K562 (cell line): ENCODE measurements around the gene C6orf89. TPM values are rescaled to one million over a fixed set of nuclear protein-coding genes. Genes with fewer than 3 reads are reported as not detected.

Source experiments
- ATAC-seq: fragments of 200-7000 bp; cut with Tn5 transposase; 3 replicates; pipeline ENCODE4 v1.9.1; 2020; ENCODE audit warnings: moderate library complexity
- BruUV-seq: library from RNA; stranded (reverse); fragments of 400-500 nt; replicated peaks from 2 replicates; lab custom pipeline; 2021; lab: Mats Ljungman, UMichigan
- CTCF ChIA-PET: fragments of 300-600 bp; formaldehyde crosslinking; extraction: SDS; loops from one replicate; lab custom pipeline; 2021; ENCODE audit warnings: low intra/inter-chr PET ratio; lab: Yijun Ruan, JAX
- POLR2A ChIA-PET: fragments of 300-600, 350-650 bp; sonication (Branson Sonifier 250); formaldehyde crosslinking; extraction: SDS; loops from one replicate; lab custom pipeline; 2021; ENCODE audit warnings: antibody characterized with exemption, inconsistent platforms; lab: Yijun Ruan, JAX
- DNase-seq, 4 experiments: peaks; one replicate each; pipeline versions ENCODE4 v3.0.0 to v3.0.0-alpha.2; 2011 to 2018; ENCODE audit warnings: low spot score in 3 of 4, mixed read lengths in 3 of 4; ENCODE audit errors: extremely low read depth in 1 of 4
- FAIRE-seq: peaks from 2 replicates; lab custom pipeline; 2011; peaks lifted over from hg19 to GRCh38; lab: Jason Lieb, UNC
- H2AFZ ChIP-seq: 2 replicates; pipeline ENCODE4 v1.6.0; 2011; ENCODE audit warnings: low read depth, low read length, control low read depth, inconsistent platforms
- H3K27ac ChIP-seq: fragments of 200-600 bp; 3 replicates; pipeline ENCODE4 v1.8.0; 2011; ENCODE audit warnings: low read depth, mild to moderate bottlenecking, control low read depth, inconsistent platforms, low read length, moderate library complexity, mixed read lengths; ENCODE audit errors: extremely low read depth
- H3K27me3 ChIP-seq, 2 experiments: fragments of 300-600 bp in 1 of 2; 2 replicates in 1 of 2; 3 replicates in 1 of 2; pipeline versions ENCODE4 v1.6.0 to v1.8.0; 2011; ENCODE audit warnings: inconsistent platforms in 2 of 2, low read length in 2 of 2, mild to moderate bottlenecking in 1 of 2, mixed read lengths in 1 of 2, moderate library complexity in 1 of 2; ENCODE audit not compliant: control insufficient read depth in 2 of 2, insufficient read depth in 2 of 2
- H3K36me3 ChIP-seq: fragments of 300-600 bp; 3 replicates; pipeline ENCODE4 v1.8.0; 2011; ENCODE audit warnings: mild to moderate bottlenecking, low read length, inconsistent platforms; ENCODE audit not compliant: control insufficient read depth, insufficient read depth
- H3K4me1 ChIP-seq, 2 experiments: fragments of 200-600 bp in 1 of 2; replicated peaks in 1 of 2; 2 replicates in 1 of 2; 3 replicates in 1 of 2; pipeline versions ENCODE4 v1.5.1 to v1.8.0; 2011; ENCODE audit warnings: inconsistent platforms in 2 of 2, low read length in 2 of 2, mild to moderate bottlenecking in 1 of 2, mixed read lengths in 1 of 2, moderate library complexity in 1 of 2; ENCODE audit not compliant: control insufficient read depth in 2 of 2, insufficient read depth in 2 of 2
- H3K4me2 ChIP-seq: 2 replicates; pipeline ENCODE4 v1.6.1; 2011; ENCODE audit warnings: low read length, control low read depth, inconsistent platforms, mixed read lengths; ENCODE audit not compliant: insufficient read depth
- H3K4me3 ChIP-seq: fragments of 200-600 bp; sonication (generic), shearing (Covaris generic); 2 replicates; pipeline ENCODE4 v1.5.1; 2016; ENCODE audit warnings: control low read depth, inconsistent platforms
- H3K79me2 ChIP-seq: fragments of 200-600 bp; 3 replicates; pipeline ENCODE4 v1.8.0; 2011; ENCODE audit warnings: low read length, inconsistent platforms; ENCODE audit not compliant: control insufficient read depth, insufficient read depth
- H3K9ac ChIP-seq, 2 experiments: 2 replicates each; pipeline versions ENCODE4 v1.6.0 to v1.6.1; 2011; ENCODE audit warnings: low read depth in 2 of 2, low read length in 2 of 2, control low read depth in 1 of 2, inconsistent platforms in 1 of 2, mild to moderate bottlenecking in 1 of 2, mixed read lengths in 1 of 2; ENCODE audit not compliant: insufficient read depth in 1 of 2
- H3K9me1 ChIP-seq: one replicate; pipeline ENCODE4 v1.6.0; 2011; ENCODE audit warnings: inconsistent platforms, mild to moderate bottlenecking, low read length, moderate library complexity; ENCODE audit not compliant: control insufficient read depth, insufficient read depth
- H3K9me3 ChIP-seq: replicated peaks from 2 replicates; pipeline ENCODE4 v1.5.1; 2011; ENCODE audit warnings: low read depth, low read length, inconsistent platforms; ENCODE audit not compliant: control insufficient read depth, insufficient read depth
- H4K20me1 ChIP-seq: replicated peaks from 2 replicates; pipeline ENCODE4 v1.6.1; 2011; ENCODE audit warnings: low read length, inconsistent platforms, mixed read lengths; ENCODE audit not compliant: control insufficient read depth, insufficient read depth
- EGR1 ChIP-seq: fragments of 450-650 bp; conservative IDR thresholded peaks from 2 replicates; pipeline ENCODE4 v1.6.1; 2017; ENCODE audit warnings: mild to moderate bottlenecking
- FOXK2 ChIP-seq, 2 experiments: fragments of 450-650 bp; IDR thresholded peaks in 1 of 2; conservative IDR thresholded peaks in 1 of 2; 2 replicates each; pipeline ENCODE4 v1.6.1; 2016; ENCODE audit warnings: low read depth in 2 of 2, mild to moderate bottlenecking in 1 of 2
- KAT2B ChIP-seq: IDR thresholded peaks from one replicate; pipeline ENCODE4 v1.6.1; 2012; ENCODE audit warnings: low read depth, mild to moderate bottlenecking, control low read depth, inconsistent platforms, low read length, moderate library complexity
- NCOA6 ChIP-seq: fragments of 450-650 bp; IDR thresholded peaks from 2 replicates; pipeline ENCODE4 v1.6.1; 2017; ENCODE audit warnings: mild to moderate bottlenecking
- NFYB ChIP-seq: IDR thresholded peaks from 2 replicates; pipeline ENCODE4 v1.6.1; 2011; ENCODE audit warnings: mild to moderate bottlenecking, moderate library complexity; ENCODE audit not compliant: insufficient read length; ENCODE audit errors: extremely low read depth
- ZNF668 ChIP-seq: fragments of 250-450 bp; sonication (Bioruptor Pico); IDR thresholded peaks from 2 replicates; pipeline ENCODE4 v1.8.0; 2022; ENCODE audit warnings: mild to moderate bottlenecking, inconsistent platforms
- WGBS: fragments of 100-300 bp; shearing (Covaris generic); methylation state at CpG from one replicate; pipeline ENCODE4 v1.1.6; 2016; ENCODE audit warnings: low coverage, mixed read lengths; ENCODE audit not compliant: insufficient coverage; ENCODE audit errors: missing lambda C conversion rate; 5-methylcytosine and 5-hydroxymethylcytosine counted together
- in situ Hi-C: fragments of 300-500 bp; cut with MboI; formaldehyde crosslinking; loops from 4 replicates; pipeline ENCODE4 v1.15.0; 2018; ENCODE audit warnings: inconsistent platforms, mixed read lengths
- intact Hi-C: fragments of 100-400 bp; cut with micrococcal nuclease; formaldehyde crosslinking; loops from 2 replicates; pipeline ENCODE4 v1.14.2; 2022
- polyA plus RNA-seq, 8 experiments: library from polyadenylated mRNA; depleted of rRNA in 4 of 8; stranded (reverse) in 5 of 8; unstranded in 3 of 8; fragments of >200 nt; fragmentation: Nextera tagmentation in 2 of 8; fragmentation: Illumina TruSeq in 1 of 8; extraction: Ambion mirVana in 2 of 8; extraction: Trizol in 1 of 8; gene quantifications; 2 replicates each; pipeline versions ENCODE4 v1.2.1 to v1.2.3, GENCODE V29; 2011 to 2014; ENCODE audit warnings: inconsistent platforms in 1 of 8, missing spikeins in 1 of 8
- total RNA-seq, 7 experiments: library from RNA; depleted of rRNA in 6 of 7; stranded (reverse); fragments of >200 nt in 6 of 7; fragmentation: Illumina TruSeq in 2 of 7; extraction: Trizol in 2 of 7; gene quantifications; 2 replicates each; pipeline versions ENCODE4 v1.2.1 to v1.2.3, GENCODE V29; 2011 to 2021; ENCODE audit warnings: low replicate concordance in 1 of 7

The C6orf89 gene
- total and polyA plus RNA-seq, 9 of the 15 experiments (the other 6 are each of a cell fraction or from before 2014, with no cell fraction given) = 35.2 to 111 (median 58.5) TPM

GRCh38 chr6:36929607-36930006 is 43.9 kb downstream of the C6orf89 start:
- no peaks in the 10 kb centered on the region for H3K79me2 ChIP-seq
- 0 out of 3 replicates have a peak, but pooled peaks have one; percentile 5 for ATAC-seq
- no peak for DNase-seq
- ChIA-PET CTCF (no interaction called here), POLR2A (no interaction called here)
- in situ Hi-C loops (no loop called here), intact Hi-C loops (no loop called here)
- no peak overlapping the region for H3K27ac ChIP-seq
- peaks cover 12% of the 10 kb centered on the region; the same call in 2 of the 3 replicates for H3K36me3 ChIP-seq
- no peak overlapping the region for H3K4me3 ChIP-seq
- H3K9me3 ChIP-seq = no peaks in the 10 kb centered on the region
- H4K20me1 ChIP-seq = peaks cover 12% of the 10 kb centered on the region; the same call in 1 of the 2 replicates
- peaks cover 2 to 8% of the 10 kb centered on the region in 2 experiments; a peak in 4 of 5 replicates for H3K27me3 ChIP-seq
- BruUV-seq = no TSS peak
- no peak overlapping the region for H2AFZ ChIP-seq
- no peak overlapping the region for H3K4me2 ChIP-seq
- no peaks in the 10 kb centered on the region for H3K9me1 ChIP-seq
- WGBS = 11% methylated on average over 5 of the region's 5 CpGs
- TF ChIP-seq KAT2B (no peak), ZNF668 (CRISPR knock-in tag) (no peak), FOXK2 (conservative IDR thresholded peaks at IDR 0.05 in 1 of 2, IDR thresholded peaks at IDR 0.05 in 1 of 2; ENCODE audit: low read depth in 2 of 2) (peak in 1 of 2 experiments; percentile 47; a peak in 1 of 4 replicates), NCOA6 (no peak), EGR1 (peak; percentile 30; the same call in 1 of the 2 replicates), NFYB (no peak)
- peaks cover 0 to 7% of the 10 kb centered on the region in 2 experiments; a peak in 2 of 5 replicates for H3K4me1 ChIP-seq
- H3K9ac ChIP-seq = no peak overlapping the region
- FAIRE-seq = no peak
